ENCODE data around the gene ALDH3A2.
"Not testable (repeated sequence)": the region's sequence is repeated elsewhere in the genome, so short reads cannot be mapped to it uniquely, and the experiment has no call there.

The ALDH3A2 gene

DNA sequence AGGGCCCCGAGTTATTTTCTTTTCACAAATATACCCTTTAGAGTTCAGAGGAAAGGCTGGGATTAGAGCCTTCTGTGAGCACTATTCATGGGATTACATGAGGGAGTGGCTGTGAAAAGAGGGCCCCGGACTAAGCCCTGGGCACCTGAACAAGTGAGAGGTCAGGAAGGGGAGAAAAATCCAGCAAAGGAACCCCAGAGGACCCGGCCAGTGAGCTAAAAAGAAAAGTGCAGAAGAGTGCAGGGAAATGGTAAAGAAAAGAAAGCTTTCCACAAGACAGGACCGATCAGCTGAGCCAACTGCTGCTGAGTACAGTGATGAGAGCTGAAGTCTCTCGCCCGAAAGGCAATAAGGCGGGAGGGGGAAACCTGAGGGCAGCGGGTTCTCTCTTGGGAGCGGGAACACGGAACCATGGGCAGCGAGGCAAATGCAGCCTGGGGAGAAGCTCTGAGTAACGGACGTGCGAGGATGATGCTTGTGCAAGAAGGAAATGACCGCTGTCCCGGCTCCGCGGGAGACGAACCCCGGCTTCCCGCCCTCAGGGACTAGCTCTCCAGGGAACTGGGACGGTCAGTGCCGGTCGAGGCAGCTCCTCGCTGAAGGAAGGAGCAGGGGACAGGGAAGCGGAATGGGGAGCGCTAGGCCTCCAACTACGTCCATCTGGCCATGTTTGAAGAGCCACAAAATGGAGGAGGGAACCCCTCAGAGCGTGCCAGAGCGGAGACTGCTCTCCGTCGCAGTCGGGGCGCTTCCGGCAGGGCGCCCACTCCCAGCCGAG is 665 bp upstream of the ALDH3A2 start:
- peak overlapping the region; percentile 73 for H3K4me3 ChIP-seq (ENCODE audit: low read length)
- DNase-seq (ENCODE audit: low read depth, low spot score), result no peak

DNA sequence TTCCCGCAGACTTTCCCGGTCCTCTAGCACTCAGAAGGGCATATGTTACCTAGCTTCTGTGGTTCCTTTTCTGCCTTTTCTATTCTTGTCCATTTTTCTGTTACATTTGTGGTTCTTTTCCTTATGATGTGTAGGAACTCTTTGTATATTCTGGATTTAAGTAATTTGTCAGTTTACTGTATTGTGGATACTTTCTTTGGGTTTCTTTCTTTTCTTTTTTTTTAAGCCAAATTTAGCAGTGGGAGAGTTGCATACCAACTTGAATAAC is 657 bp downstream of the ALDH3A2 start:
- H3K4me3 ChIP-seq (ENCODE audit: low read length), result peak overlapping the region; percentile 73
- no peak for DNase-seq (ENCODE audit: low read depth, low spot score)

DNA sequence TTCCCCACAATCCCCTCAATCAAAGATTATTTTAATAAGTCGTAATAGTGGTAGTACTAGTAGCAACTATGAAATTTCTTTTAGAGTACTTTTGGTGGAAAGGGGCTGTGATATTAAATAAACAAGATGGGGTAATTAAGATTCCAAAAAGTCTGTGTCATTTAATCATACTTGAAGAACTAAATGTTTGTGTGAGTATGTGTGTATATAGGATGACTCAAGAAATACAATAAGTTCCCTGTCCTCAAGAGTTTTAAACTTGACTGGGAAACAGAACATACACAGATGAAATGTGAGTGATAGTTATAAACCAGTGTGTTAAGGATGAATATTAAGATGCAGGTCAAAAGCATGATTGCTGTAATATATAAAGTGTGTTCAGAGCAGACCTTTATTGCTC is 2.3 kb downstream of the ALDH3A2 start:
- H3K4me3 ChIP-seq (ENCODE audit: low read length), result no peak overlapping the region
- no peak for DNase-seq (ENCODE audit: low read depth, low spot score)

- no peak for DNase-seq (ENCODE audit: low read depth, low spot score)
- no peak overlapping the region for H3K4me3 ChIP-seq (ENCODE audit: low read length)
These were observed 3.1 kb downstream of the ALDH3A2 start for GRCh38 chr17:19651451-19652238.

GRCh38 chr17:19652595-19652994 is 4.0 kb downstream of the ALDH3A2 start:
- DNase-seq (ENCODE audit: low read depth, low spot score), result no peak
- no peak overlapping the region for H3K4me3 ChIP-seq (ENCODE audit: low read length)

GRCh38 chr17:19654342-19654886 is 5.9 kb downstream of the ALDH3A2 start:
- no peak for DNase-seq (ENCODE audit: low read depth, low spot score)

GRCh38 chr17:19654896-19655295 is 6.3 kb downstream of the ALDH3A2 start:
- DNase-seq (ENCODE audit: low read depth, low spot score), result no peak
- no peak overlapping the region for H3K4me3 ChIP-seq (ENCODE audit: low read length)

More at GRCh38 chr17:19654342-19654886, 5.9 kb downstream of the ALDH3A2 start:
- no peak overlapping the region for H3K4me3 ChIP-seq (ENCODE audit: low read length)

DNA sequence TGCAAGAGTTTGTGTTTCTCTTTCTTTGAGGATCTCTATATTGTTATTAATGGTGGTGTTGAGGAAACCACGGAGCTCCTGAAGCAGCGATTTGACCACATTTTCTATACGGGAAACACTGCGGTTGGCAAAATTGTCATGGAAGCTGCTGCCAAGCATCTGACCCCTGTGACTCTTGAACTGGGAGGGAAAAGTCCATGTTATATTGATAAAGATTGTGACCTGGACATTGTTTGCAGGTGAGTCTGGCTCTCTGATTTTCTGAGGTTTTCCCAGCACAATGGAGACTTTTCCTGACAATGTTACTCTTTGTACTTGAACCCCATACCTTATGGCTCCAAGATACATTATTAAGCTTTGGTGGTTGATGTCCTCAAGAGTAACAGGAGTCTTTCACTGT is 7.8 kb downstream of the ALDH3A2 start:
- H3K4me3 ChIP-seq (ENCODE audit: low read length), result no peak overlapping the region
- no peak for DNase-seq (ENCODE audit: low read depth, low spot score)

DNA sequence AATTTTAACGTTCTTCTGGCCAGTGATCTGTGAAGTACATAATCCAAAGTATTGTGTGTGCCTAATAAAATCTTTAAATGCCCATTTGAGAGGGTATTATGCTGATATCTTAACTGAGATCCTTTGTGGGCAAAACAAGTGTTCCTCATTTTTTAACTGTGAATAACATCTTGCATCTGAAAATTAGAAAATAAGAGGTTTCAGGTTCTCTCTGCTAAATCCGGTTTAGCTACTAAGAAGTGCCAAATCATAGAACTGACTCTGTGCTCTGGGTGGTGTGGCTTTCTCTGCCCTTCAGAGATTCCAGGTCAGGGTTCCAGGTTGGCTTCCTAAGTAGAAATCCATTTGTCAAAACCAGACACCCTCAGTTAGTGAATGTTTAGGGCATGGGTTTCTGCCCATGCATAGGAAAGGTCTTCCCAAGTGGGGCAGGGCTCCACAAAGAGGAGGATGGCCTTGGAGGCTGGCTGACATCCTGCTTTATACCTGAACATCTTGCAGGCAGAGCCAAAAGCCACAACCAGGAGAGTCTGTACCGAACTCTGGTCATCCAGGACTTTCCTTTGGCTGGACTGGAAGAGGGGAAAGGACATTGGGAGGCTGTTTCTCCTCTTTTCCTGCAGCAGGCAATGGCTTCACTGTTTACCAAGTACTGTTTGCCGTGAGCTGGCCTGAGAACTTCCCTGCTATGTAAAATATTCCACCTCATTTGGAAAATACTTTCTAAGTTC is 8.5 kb downstream of the ALDH3A2 start:
- no peak for DNase-seq (ENCODE audit: low read depth, low spot score)

DNA sequence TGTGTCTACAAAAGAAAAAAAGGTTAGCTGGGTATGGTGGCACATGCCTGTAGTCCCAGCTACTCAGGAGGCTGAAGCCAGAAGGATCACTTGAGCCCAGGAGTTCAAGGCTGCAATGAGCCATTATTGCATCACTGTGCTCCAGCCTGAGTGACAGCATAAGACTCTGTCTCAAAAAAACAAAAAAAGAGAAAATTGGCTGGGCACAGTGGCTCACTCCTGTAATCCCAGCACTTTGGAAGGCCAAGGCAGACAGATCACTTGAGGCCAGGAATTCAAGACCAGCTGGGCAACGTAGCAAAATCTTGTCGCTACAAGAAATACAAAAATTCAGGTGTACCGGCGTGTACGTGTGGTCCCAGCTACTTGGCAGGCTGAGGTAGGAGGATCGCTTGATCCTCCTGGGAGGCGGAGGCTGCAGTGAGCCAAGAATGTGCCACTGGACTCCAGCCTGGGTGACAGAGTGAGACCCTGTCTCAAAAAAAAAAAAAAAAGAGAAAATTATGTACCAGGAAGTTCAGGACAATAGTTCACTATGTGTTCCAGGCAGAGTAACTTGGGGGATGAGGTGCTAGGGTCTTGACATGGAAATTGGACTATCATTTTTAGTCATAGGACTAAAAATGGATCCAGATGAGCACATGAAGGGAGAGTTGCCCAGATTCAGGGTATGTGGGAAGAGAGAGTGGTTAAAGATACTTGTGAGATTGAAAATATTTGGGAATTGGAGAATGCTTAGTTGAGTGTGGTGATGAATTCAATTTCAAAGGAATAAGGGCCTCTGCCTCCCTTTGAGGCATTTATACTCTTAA is 11.0 kb downstream of the ALDH3A2 start:
- DNase-seq (ENCODE audit: low read depth, low spot score), result no peak
- H3K4me3 ChIP-seq (ENCODE audit: low read length), result no peak overlapping the region

More for the DNA sequence above, 8.5 kb downstream of the ALDH3A2 start:
- H3K4me3 ChIP-seq (ENCODE audit: low read length), result no peak overlapping the region

GRCh38 chr17:19660219-19660870 is 11.8 kb downstream of the ALDH3A2 start:
- no peak overlapping the region for H3K4me3 ChIP-seq (ENCODE audit: low read length)
- DNase-seq (ENCODE audit: low read depth, low spot score), result no peak

GRCh38 chr17:19661121-19661520 is 12.6 kb downstream of the ALDH3A2 start:
- DNase-seq (ENCODE audit: low read depth, low spot score), result no peak
- no peak overlapping the region for H3K4me3 ChIP-seq (ENCODE audit: low read length)

GRCh38 chr17:19663097-19663496 is 14.5 kb downstream of the ALDH3A2 start:
- no peak for DNase-seq (ENCODE audit: low read depth, low spot score)
- no peak overlapping the region for H3K4me3 ChIP-seq (ENCODE audit: low read length)

DNA sequence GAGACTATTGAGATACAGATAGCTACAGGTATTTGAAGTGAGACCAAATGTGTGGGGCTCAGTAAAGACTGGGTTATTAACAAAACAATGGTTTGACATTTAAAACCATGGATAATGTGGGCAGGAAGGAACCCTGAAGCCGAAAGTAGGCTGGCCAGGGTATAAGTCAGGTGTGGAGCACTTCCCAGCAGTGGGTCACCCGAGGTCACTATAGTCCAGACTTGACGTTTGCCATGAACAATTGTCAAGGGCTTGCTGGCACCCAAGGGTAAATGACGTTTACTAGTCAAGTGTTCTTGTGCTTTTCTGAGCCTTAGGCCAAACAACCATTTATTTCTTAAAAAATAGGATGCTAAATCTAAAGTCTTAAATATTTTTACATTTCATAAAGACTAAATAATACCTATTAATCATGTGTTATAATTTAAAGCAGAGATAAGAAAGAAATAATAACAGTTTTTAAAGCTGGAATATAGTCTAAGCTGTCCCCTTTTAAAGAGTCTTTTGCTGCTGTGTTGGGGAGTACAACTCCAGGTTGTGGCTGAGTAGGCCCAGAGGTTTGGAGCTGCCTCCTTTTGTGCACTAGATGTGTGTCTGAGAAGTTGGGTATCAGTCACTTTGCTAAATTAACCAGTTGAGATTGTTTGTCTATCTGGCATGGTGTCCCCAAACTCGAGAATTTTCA is 15.7 kb downstream of the ALDH3A2 start:
- no peak for DNase-seq (ENCODE audit: low read depth, low spot score)
- no peak overlapping the region for H3K4me3 ChIP-seq (ENCODE audit: low read length)

DNA sequence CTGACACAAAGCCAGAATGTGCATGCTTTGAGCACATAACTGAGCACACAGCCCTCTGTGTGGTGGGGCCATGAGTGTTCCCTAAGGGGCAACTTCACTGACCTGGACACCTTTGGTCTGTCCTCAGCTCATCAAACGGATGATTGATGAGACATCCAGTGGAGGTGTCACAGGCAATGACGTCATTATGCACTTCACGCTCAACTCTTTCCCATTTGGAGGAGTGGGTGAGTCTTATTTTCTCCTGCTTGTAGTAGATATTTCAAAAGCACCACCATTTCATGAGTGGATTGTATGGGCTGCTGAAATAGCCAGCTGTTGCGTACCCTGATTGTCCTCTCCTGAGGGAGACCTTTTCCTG is 16.2 kb downstream of the ALDH3A2 start:
- DNase-seq (ENCODE audit: low read depth, low spot score), result no peak
- no peak overlapping the region for H3K4me3 ChIP-seq (ENCODE audit: low read length)

DNA sequence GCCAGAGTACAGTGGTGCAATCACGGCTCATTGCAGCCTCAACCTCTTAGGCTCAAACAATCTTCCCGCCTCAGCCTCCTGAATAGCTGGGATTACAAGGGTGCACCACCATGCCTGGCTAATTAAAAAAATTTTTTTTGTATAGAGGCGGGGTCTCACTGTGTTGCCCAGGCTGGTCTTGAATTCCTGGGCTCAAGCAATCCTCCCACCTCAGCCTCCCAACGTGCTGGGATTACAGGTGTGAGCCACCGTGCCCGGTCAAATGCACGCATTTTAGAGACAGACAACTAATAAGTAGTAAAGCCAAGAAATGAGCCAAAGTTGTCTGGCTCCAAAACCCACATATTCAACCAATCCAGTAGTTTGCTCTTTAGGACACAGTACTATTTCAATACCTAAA is 21.1 kb downstream of the ALDH3A2 start:
- not testable (repeated sequence) for H3K4me3 ChIP-seq (ENCODE audit: low read length); DNase-seq (ENCODE audit: low read depth, low spot score)

DNA sequence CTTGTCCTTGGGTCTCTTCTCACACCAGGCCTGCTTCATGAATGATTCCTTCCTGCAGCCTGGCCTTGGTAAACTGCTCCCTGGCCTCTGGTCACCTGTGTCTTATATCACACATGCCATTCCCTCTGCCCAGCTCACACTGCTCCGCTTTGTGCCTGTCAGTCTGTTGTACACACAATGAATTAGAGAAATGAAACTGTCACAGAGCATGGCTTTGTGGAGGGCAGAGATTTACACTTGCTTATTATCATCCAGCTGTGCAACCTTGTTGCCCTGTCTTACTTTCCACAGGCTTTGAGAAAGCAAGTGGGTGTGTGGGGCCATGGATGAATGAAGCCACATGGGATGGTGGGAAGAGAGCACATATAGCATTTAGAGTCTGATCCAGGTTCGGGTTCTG is 22.4 kb downstream of the ALDH3A2 start:
- no peak overlapping the region for H3K4me3 ChIP-seq (ENCODE audit: low read length)
- DNase-seq (ENCODE audit: low read depth, low spot score), result no peak

GRCh38 chr17:19671433-19671832 is 22.9 kb downstream of the ALDH3A2 start:
- DNase-seq (ENCODE audit: low read depth, low spot score), result no peak
- no peak overlapping the region for H3K4me3 ChIP-seq (ENCODE audit: low read length)

Data from Jurkat, Clone E6-1 (cell line).